ENCODE results near the gene HBP1.
"Not testable (repeated sequence)": the region's sequence is repeated elsewhere in the genome, so short reads cannot be mapped to it uniquely, and the experiment has no call there.

The HBP1 gene

GRCh38 chr7:107168233-107169119 lies at the start of gene HBP1:
Gene HBP1 (plus strand): TSS chr7:107169003. CDS start chr7:107179894, 10,891 bp downstream.
- peak; percentile 96 for DNase-seq (ENCODE audit: low spot score)

GRCh38 chr7:107119376-107120105 lies 49.3 kb upstream of the HBP1 start:
- no peak for DNase-seq (ENCODE audit: low spot score)

- no peak for DNase-seq (ENCODE audit: low spot score)
Measured at GRCh38 chr7:107122486-107122911, 46.3 kb upstream of the HBP1 start.

GRCh38 chr7:107123392-107123791 lies 45.4 kb upstream of the HBP1 start:
- no peak for DNase-seq (ENCODE audit: low spot score)

- DNase-seq (ENCODE audit: low spot score) = no peak
Measured at GRCh38 chr7:107125475-107125874, 43.3 kb upstream of the HBP1 start.

- no peak for DNase-seq (ENCODE audit: low spot score)
Measured at GRCh38 chr7:107128217-107128616, 40.6 kb upstream of the HBP1 start.

GRCh38 chr7:107128748-107129147 lies 40.1 kb upstream of the HBP1 start:
- no peak for DNase-seq (ENCODE audit: low spot score)

- no peak for DNase-seq (ENCODE audit: low spot score)
Measured at GRCh38 chr7:107130487-107131220, 38.1 kb upstream of the HBP1 start.

GRCh38 chr7:107133396-107133795 lies 35.4 kb upstream of the HBP1 start:
- DNase-seq (ENCODE audit: low spot score) = no peak

- no peak for DNase-seq (ENCODE audit: low spot score)
Measured at GRCh38 chr7:107138696-107139420, 29.9 kb upstream of the HBP1 start.

GRCh38 chr7:107143875-107144274 lies 24.9 kb upstream of the HBP1 start:
- not testable (repeated sequence) for DNase-seq (ENCODE audit: low spot score)

GRCh38 chr7:107145067-107145838 lies 23.6 kb upstream of the HBP1 start:
- DNase-seq (ENCODE audit: low spot score) = no peak

GRCh38 chr7:107147464-107148393 lies 21.1 kb upstream of the HBP1 start:
- peak; percentile 59 for DNase-seq (ENCODE audit: low spot score)

GRCh38 chr7:107148721-107149120 lies 20.1 kb upstream of the HBP1 start:
- no peak for DNase-seq (ENCODE audit: low spot score)

GRCh38 chr7:107149863-107150262 lies 18.9 kb upstream of the HBP1 start:
- no peak for DNase-seq (ENCODE audit: low spot score)

- peak; percentile 34 for DNase-seq (ENCODE audit: low spot score)
Measured at GRCh38 chr7:107150375-107151073, 18.3 kb upstream of the HBP1 start.

- no peak for DNase-seq (ENCODE audit: low spot score)
Measured at GRCh38 chr7:107151538-107151937, 17.3 kb upstream of the HBP1 start.

- peak; percentile 31 for DNase-seq (ENCODE audit: low spot score)
Measured at GRCh38 chr7:107152011-107152410, 16.8 kb upstream of the HBP1 start.

- no peak for DNase-seq (ENCODE audit: low spot score)
Measured at GRCh38 chr7:107154826-107155225, 14.0 kb upstream of the HBP1 start.
